Cardiac fibroblast (primary cell): Measurements from ENCODE around the gene SGK2.
"Not testable (repeated sequence)": the region's sequence is repeated elsewhere in the genome, so short reads cannot be mapped to it uniquely, and the experiment has no call there.

Experiments
- DNase-seq, 2 donors: peaks; one replicate each; pipeline versions ENCODE4 v3.0.0 to v3.0.0-alpha.2; 2010; ENCODE audit warnings: low read depth in 2 of 2
- H3K4me3 ChIP-seq, 2 donors: replicated peaks in 1 of 2; 1 replicate in 1 of 2; 2 replicates in 1 of 2; pipeline ENCODE4 v1.5.1; 2011; ENCODE audit warnings: low read depth in 2 of 2, low read length in 2 of 2, mild to moderate bottlenecking in 2 of 2, moderate library complexity in 1 of 2
- CTCF ChIP-seq: IDR thresholded peaks from one replicate; pipeline ENCODE4 v1.5.1; 2011; ENCODE audit warnings: low read depth, mild to moderate bottlenecking, low read length, inconsistent platforms

SGK2 gene

GRCh38 chr20:43590036-43590391 lies 31.2 kb downstream of the SGK2 start:
- DNase-seq, result no peak
- H3K4me3 ChIP-seq, result peak overlapping the region; percentile 91 to 97
- TF ChIP-seq CTCF, result no peak

DNA sequence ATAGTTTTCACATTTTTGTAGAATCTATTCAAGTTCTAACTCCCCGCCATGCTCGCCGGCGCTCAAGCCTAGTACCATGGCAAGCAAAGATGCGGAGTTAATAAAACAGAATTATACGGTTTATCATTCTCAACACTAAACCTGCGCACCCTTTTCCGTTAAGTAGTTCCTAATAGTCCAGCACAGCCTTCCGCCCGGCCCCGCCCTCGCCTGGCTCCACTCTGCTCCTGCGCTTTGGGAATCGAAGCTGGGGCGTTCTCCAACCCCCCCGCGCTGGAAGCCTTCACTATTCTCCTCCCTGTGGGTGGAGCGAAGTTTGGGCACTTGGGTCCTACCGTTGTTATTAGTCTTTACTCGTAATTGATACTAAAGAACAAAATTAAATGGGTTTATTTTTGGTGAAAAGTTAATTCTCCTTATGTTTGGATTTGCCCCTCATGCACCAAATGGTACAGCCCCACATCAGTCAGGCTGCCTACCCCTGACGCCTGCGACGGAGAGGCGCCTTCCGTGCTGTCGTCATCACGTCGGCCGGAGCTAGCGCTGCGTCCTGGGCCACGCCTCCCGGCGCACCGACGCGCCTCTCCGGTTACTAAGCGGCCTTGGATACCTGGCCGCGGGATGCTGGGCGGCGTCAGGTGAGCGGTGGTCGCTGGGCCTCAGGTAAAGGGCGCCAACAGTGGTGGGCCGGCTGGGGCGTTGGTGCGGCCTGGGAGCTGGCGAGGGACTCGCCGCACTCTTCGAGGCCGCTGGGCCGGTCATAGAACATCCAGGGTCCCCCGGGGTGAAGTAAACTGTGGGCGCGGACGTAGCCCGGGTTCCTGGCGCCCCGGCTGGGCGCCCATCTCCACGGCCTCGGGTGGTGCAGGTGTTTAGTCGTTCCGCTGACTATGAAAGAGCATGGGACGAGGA lies 31.8 kb downstream of the SGK2 start, which contains the start of gene IFT52:
TSS of gene IFT52 (plus strand) at position 546 of the 912 bp plus-strand sequence. CDS start 3,762 bp downstream, outside the sequence.
- no peak for TF ChIP-seq CTCF
- H3K4me3 ChIP-seq, result peak within 1 kb of the TSS; percentile 91 to 97
- DNase-seq, result peak; percentile 93 to 95

DNA sequence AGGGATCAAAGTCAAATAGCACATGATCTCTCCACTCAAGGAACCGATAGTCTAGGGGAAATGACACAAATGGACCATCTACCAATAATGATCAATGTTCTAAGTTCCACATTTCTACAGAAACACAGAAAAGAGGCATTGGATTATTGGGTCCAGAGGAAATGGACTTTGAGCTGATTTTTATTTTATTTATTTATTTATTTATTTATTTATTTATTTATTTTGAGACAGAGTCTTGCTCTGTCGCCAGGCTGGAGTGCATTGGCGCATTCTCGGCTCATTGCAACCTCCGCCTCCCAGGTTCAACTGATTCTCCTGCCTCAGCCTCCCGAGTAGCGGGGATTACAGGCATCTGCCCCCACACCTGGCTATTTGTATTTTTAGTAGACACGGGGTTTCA lies 43.1 kb downstream of the SGK2 start:
- not testable (repeated sequence) for DNase-seq, H3K4me3 ChIP-seq

- DNase-seq, result no peak
- TF ChIP-seq CTCF, result no peak
- no peak overlapping the region for H3K4me3 ChIP-seq
Measured at GRCh38 chr20:43603124-43603523, 44.3 kb downstream of the SGK2 start.

- DNase-seq, result no peak
- H3K4me3 ChIP-seq, result no peak overlapping the region
- no peak for TF ChIP-seq CTCF
Measured at GRCh38 chr20:43605715-43606114, 46.9 kb downstream of the SGK2 start.

GRCh38 chr20:43607278-43607677 lies 48.5 kb downstream of the SGK2 start:
- H3K4me3 ChIP-seq, DNase-seq: not testable (repeated sequence)

DNA sequence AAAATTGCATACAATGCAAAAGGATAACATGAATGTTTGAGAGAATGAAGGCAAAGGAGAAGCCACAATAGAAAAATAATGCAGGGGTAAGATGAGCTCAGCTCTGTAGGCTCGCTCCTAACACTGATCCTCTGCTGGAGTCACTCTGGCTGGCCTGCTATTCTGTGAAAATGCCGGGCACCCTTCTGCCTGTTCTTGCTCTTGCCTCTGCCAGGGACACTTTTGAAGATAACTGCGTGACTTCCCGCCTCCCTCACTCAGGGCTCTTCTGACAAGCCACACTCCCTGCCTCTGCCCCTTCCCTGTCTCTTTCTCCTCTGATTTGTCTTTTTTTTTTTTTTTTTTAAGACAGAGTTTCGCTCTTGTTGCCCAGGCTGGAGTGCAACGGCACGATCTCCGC lies 72.8 kb downstream of the SGK2 start:
- no peak for TF ChIP-seq CTCF
- DNase-seq, result no peak
- H3K4me3 ChIP-seq, result no peak overlapping the region
